Esophagus muscularis mucosa (tissue), 4 donors: ENCODE data around the gene CERS2. TPM values are rescaled to one million over a fixed set of nuclear protein-coding genes. Genes with fewer than 3 reads are reported as not detected.

Source experiments
- DNase-seq: peaks from one replicate; pipeline ENCODE4 v3.0.0-alpha.2; 2017; ENCODE audit errors: extremely low spot score
- H3K27ac ChIP-seq, 4 donors: fragments of 200-600 bp; sonication (generic); replicated peaks in 1 of 4; 1 replicate in 3 of 4; 2 replicates in 1 of 4; pipeline ENCODE4 v1.5.1; 2016 to 2019; ENCODE audit warnings: mild to moderate bottlenecking in 1 of 4
- H3K27me3 ChIP-seq, 4 donors: fragments of 200-600 bp; sonication (generic); one replicate each; pipeline versions ENCODE4 v1.5.1 to v1.6.0; 2016 to 2019
- H3K36me3 ChIP-seq, 4 donors: fragments of 200-600 bp; sonication (generic); one replicate each; pipeline ENCODE4 v1.5.1; 2016 to 2019
- H3K4me1 ChIP-seq, 4 donors: fragments of 200-600 bp; sonication (generic); one replicate each; pipeline ENCODE4 v1.5.1; 2016 to 2019
- H3K4me3 ChIP-seq, 4 donors: fragments of 200-600 bp; sonication (generic); 1 replicate in 2 of 4; 2 replicates in 2 of 4; pipeline ENCODE4 v1.5.1; 2016 to 2019; ENCODE audit warnings: mild to moderate bottlenecking in 4 of 4, moderate library complexity in 1 of 4
- H3K9me3 ChIP-seq, 4 donors: fragments of 200-600 bp; sonication (generic); 1 replicate in 3 of 4; 2 replicates in 1 of 4; pipeline ENCODE4 v1.5.1; 2016 to 2019
- EP300 ChIP-seq: sonication (generic); formaldehyde crosslinking; IDR thresholded peaks from one replicate; pipeline ENCODE4 v1.6.1; 2017; ENCODE audit warnings: antibody characterized with exemption
- POLR2A ChIP-seq: fragments of 450-650 bp; IDR thresholded peaks from one replicate; pipeline ENCODE4 v1.6.1; 2017; ENCODE audit warnings: antibody characterized with exemption, moderate library complexity, mild to moderate bottlenecking, low read depth
- POLR2AphosphoS5 ChIP-seq, 2 donors: sonication (generic); formaldehyde crosslinking; IDR thresholded peaks; one replicate each; pipeline ENCODE4 v1.6.1; 2017; ENCODE audit warnings: antibody characterized with exemption in 2 of 2
- whole genome bisulfite sequencing: methylation state at CpG from one replicate; pipeline ENCODE4 v1.1.5; 2018; 5-methylcytosine and 5-hydroxymethylcytosine counted together
- intact Hi-C: fragments of 100-400 bp; cut with DNase I; formaldehyde crosslinking; loops from one replicate; pipeline ENCODE4 v1.15.1; 2023
- total RNA-seq, 4 donors: library from RNA; depleted of rRNA; stranded (reverse); fragments of >200 nt; gene quantifications; one replicate each; pipeline versions ENCODE4 v1.1.0 to v1.2.1, GENCODE V29; 2016
- TF ChIP-seq, protein P1 (sequence below), 3 experiments: fragments of 200-600 bp in 2 of 3; fragments of 450-650 bp in 1 of 3; sonication (generic) in 2 of 3; IDR thresholded peaks; one replicate each; pipeline ENCODE4 v1.5.1; 2017 to 2019; ENCODE audit warnings: antibody characterized with exemption in 3 of 3, mild to moderate bottlenecking in 2 of 3, moderate library complexity in 1 of 3

CERS2 gene
- total RNA-seq, 4 donors from 2014 or later: 91.8 to 130 (median 117) TPM

DNA sequence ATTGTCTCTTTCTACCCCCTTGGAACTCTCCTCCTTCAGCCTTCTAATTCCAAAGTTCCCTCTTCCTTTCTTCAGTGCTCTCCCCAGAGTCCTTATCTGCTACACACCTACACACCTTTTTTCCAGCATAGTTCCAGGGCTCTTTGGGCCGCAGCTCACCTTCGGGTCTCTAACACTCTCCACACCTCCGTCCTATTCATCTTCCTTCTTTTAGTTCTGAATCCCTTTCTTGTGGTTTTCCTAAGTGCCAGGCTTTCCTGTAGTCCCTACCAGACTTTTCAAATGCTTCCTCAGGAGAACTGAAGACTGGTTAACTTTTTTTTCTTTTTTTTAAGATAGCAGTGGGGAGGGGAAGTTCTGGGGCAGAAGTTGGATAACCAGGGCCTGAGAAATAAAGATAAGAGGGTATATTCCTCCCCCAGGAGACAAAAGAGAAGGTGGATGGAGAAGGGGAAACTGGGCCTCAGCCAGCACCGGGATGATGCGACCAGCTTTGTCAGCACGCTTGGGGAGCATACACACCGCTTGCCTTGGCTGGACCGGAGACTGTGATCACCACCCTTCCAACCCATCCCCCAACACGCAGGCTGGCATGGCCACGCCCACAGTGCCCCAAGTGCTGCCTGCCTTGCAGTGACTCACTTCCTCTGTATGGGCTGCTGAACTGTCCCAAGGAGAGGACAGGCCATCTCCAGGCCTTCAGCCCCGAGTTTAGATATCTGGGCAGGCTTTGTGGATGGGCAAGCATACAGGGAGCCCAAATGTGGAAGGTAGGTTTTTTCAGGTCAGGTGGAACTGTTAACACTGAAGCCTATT lies 2.5 kb upstream of the CERS2 start:
- H3K27ac ChIP-seq: peak overlapping the region; percentile 43 to 62 (median 58)
- no peaks in the 10 kb centered on the region for H3K36me3 ChIP-seq
- no peak overlapping the region for H3K4me3 ChIP-seq
- TF ChIP-seq POLR2AphosphoS5 (IDR thresholded peaks at IDR 0.05) (peak; percentile 65 to 74), EP300 (no peak)
- peaks cover 42 to 73% (median 66%) of the 10 kb centered on the region in 4 donors for H3K4me1 ChIP-seq
- H3K9me3 ChIP-seq: no peaks in the 10 kb centered on the region
- no peaks in the 10 kb centered on the region for H3K27me3 ChIP-seq
- WGBS: 76% methylated on average over 11 of the region's 11 CpGs
- intact Hi-C loops: no loop called here
- no peak for DNase-seq

DNA sequence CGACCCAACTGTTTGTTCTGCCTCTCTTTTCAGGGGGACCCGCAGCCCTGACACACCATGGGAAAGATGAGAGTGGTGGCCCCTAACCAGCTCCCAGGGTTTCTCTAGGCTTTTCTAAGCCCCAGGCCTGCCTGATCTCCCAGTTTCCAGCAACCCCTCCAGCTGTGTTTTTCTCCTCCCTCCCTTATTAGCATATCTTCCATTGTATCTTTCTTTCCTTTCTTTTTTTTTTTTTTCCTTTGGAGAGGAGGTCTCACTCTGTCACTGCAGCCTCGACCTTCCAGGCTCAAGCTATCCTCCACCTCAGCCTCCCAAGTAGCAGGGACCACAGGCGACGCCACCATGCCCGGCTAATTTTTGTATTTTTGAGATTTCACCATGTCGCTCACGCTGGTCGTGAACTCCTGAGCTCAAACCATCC lies 1.8 kb upstream of the CERS2 start:
- Histone ChIP-seq H3K27me3 (no peaks in the 10 kb centered on the region), H3K4me1 (peaks cover 49 to 73% (median 67%) of the 10 kb centered on the region in 4 donors), H3K9me3 (no peaks in the 10 kb centered on the region), H3K4me3 (no peak overlapping the region), H3K36me3 (no peaks in the 10 kb centered on the region), H3K27ac (peak overlapping the region; percentile 43 to 62 (median 58))
- DNase-seq: no peak
- intact Hi-C loops: no loop called here
- TF ChIP-seq POLR2A: no peak
- TF ChIP-seq, protein P1, sequence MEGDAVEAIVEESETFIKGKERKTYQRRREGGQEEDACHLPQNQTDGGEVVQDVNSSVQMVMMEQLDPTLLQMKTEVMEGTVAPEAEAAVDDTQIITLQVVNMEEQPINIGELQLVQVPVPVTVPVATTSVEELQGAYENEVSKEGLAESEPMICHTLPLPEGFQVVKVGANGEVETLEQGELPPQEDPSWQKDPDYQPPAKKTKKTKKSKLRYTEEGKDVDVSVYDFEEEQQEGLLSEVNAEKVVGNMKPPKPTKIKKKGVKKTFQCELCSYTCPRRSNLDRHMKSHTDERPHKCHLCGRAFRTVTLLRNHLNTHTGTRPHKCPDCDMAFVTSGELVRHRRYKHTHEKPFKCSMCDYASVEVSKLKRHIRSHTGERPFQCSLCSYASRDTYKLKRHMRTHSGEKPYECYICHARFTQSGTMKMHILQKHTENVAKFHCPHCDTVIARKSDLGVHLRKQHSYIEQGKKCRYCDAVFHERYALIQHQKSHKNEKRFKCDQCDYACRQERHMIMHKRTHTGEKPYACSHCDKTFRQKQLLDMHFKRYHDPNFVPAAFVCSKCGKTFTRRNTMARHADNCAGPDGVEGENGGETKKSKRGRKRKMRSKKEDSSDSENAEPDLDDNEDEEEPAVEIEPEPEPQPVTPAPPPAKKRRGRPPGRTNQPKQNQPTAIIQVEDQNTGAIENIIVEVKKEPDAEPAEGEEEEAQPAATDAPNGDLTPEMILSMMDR (IDR thresholded peaks at IDR 0.05): no peak
- TF ChIP-seq POLR2AphosphoS5 (IDR thresholded peaks at IDR 0.05): no peak
- no peak for TF ChIP-seq EP300
- WGBS: 94% methylated on average over 9 of the region's 9 CpGs

DNA sequence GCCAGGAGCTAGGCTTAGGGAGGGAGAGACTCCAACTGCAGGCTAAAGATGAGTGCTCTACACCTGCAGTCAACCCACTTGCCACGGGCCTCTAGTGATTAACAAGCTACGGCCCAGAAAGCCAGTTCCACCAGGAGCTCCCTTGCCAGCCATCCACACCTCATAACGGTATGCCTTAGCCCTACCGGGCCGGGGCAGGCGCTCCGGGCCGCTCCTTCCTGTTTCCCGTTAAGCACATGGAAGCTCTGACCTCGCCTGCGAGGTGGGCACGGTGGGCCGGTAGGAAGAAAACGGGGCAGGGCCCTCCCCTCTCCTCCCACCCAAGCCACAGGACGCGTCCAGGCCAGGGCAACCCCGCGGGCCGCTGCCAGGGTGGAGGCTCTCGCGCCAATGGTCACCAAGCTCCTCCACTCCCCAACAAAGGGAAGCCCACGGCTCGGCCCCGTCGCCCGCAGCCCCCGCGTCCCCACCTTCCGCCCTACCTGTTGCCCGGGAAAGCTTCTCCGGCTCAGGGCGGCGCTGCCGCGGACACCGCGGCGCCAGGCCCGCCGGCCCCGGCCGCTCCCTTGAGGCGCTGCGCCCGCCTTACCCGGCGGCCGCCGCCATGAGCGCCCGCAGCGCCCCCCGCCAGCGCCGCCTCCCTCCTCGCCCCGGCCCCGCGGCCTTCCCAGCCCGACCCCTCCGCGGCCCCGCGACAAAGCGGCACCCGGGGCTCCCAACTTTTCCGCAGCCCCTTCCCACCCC lies 627 bp downstream of the CERS2 start:
- Histone ChIP-seq H3K9me3 (no peaks in the 10 kb centered on the region), H3K27me3 (no peaks in the 10 kb centered on the region), H3K36me3 (peaks cover 0 to 2% (median under 1%) of the 10 kb centered on the region in 4 donors), H3K4me1 (peaks cover 61 to 79% (median 77%) of the 10 kb centered on the region in 4 donors), H3K27ac (peak overlapping the region; percentile 93 to 98 (median 98)), H3K4me3 (peak overlapping the region; percentile 73 to 98 (median 90))
- no peak for DNase-seq
- intact Hi-C loops: loop anchor here (5.0 kb wide), 1 partner anchor 97 kb away; the partner anchor contains the start of gene ARNT
- TF ChIP-seq EP300: no peak
- TF ChIP-seq, protein P1 (IDR thresholded peaks at IDR 0.05): no peak
- WGBS: under 1% methylated on average over 26 of the region's 67 CpGs

- Histone ChIP-seq H3K27ac (peak overlapping the region; percentile 93 to 98 (median 98)), H3K4me3 (peak overlapping the region; percentile 73 to 98 (median 90)), H3K36me3 (peaks cover 5 to 9% (median 7%) of the 10 kb centered on the region in 4 donors), H3K4me1 (peaks cover 60 to 80% (median 73%) of the 10 kb centered on the region in 4 donors), H3K9me3 (no peaks in the 10 kb centered on the region), H3K27me3 (no peaks in the 10 kb centered on the region)
- 17% methylated on average over 10 of the region's 15 CpGs for WGBS
- no peak for DNase-seq
- TF ChIP-seq EP300 (no peak), POLR2AphosphoS5 (IDR thresholded peaks at IDR 0.05) (no peak), POLR2A (no peak)
- TF ChIP-seq, protein P1 (IDR thresholded peaks at IDR 0.05): no peak
- intact Hi-C loops: loop anchor here (5.0 kb wide), 1 partner anchor 96 kb away; the partner anchor contains the start of gene ARNT
These were observed 1.3 kb downstream of the CERS2 start for GRCh38 chr1:150973258-150973835.
